ENCODE results near the gene COL4A3.

- TF ChIP-seq, protein P1, sequence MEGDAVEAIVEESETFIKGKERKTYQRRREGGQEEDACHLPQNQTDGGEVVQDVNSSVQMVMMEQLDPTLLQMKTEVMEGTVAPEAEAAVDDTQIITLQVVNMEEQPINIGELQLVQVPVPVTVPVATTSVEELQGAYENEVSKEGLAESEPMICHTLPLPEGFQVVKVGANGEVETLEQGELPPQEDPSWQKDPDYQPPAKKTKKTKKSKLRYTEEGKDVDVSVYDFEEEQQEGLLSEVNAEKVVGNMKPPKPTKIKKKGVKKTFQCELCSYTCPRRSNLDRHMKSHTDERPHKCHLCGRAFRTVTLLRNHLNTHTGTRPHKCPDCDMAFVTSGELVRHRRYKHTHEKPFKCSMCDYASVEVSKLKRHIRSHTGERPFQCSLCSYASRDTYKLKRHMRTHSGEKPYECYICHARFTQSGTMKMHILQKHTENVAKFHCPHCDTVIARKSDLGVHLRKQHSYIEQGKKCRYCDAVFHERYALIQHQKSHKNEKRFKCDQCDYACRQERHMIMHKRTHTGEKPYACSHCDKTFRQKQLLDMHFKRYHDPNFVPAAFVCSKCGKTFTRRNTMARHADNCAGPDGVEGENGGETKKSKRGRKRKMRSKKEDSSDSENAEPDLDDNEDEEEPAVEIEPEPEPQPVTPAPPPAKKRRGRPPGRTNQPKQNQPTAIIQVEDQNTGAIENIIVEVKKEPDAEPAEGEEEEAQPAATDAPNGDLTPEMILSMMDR (IDR thresholded peaks at IDR 0.05; ENCODE audit: poor library complexity, severe bottlenecking): no peak
- TF ChIP-seq EP300 (conservative IDR thresholded peaks at IDR 0.05; ENCODE audit: poor library complexity, severe bottlenecking): no peak
Observed at GRCh38 chr2:227153307-227153706, 11.1 kb upstream of the COL4A3 start.

Measured in neural cell (in vitro differentiated cells).